HG03342 (cell line): ENCODE data around the gene GOLPH3.
"Not testable (repeated sequence)": the region's sequence is repeated elsewhere in the genome, so short reads cannot be mapped to it uniquely, and the experiment has no call there.

Source experiments
- ATAC-seq: cut with Tn5 transposase; IDR thresholded peaks from one replicate; pipeline ENCODE4 v1.9.1; 2021; ENCODE audit warnings: mild to moderate bottlenecking, moderate library complexity; ENCODE audit not compliant: unreplicated experiment

GOLPH3 gene

DNA sequence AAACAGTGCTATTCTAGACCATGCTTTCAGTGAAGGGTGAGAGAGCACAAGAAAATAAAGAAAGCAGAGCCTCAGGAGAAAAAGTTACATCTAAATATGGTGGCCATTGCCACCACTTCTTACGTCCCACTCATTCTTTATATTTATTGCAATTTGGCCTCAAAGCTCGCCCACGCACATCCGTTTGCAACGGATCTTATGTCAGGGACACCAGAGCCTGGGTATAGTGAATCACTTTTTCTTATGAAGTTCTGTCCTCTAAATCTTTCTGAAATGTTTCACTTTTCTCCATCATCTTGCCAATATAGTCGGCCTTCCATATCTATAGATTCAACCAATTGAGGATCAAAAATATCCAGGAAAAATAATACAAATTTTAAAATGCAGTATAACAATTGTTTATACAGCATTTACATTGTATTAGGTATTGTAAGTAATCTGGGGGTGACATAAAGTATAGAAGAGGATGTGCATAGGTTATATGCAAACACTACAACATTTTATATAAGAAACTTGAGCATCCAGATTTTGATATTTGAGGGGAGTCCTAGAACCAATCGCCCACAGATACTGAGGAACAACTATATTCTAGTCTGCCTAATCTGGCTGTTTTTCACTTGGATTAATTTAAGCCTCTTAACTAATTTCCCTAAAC is 35.2 kb downstream of the GOLPH3 start:
- ATAC-seq, result no peak

DNA sequence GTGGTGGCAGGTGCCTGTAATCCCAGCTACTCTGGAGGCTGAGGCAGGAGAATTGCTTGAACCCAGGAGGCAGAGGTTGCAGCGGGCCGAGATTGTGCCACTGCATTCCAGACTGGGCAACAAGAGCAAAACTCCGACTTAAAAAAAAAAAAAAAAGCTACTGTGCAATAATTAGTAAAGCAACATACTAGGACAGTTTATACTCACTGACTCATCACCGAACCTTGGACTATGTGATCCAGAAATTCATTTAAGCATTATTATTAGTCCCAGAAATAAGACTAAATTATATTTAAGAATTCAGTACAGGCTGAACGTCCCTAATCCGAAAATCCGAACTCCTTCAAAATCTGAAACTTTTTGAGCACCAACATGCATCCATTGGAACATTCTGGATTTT is 37.8 kb downstream of the GOLPH3 start:
- no peak for ATAC-seq

DNA sequence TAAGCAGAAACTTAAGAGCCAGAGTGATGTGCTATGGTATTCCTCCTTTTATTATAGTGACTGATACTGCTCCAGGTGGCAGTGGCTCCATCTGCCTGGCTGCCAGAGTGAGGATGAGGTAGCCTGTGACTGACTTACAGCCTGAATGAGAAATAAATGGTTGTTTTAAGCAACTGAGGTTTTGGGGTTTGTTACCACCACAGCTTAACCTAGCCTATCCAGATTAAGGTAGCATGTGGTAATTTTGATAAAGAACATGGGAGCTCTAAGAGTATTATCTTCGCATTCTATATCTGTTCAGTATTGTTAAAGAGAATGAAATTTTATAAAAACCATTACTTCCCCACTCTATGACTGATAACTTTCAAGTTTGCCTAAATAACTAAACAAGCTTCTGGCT is 39.0 kb downstream of the GOLPH3 start:
- ATAC-seq, result no peak

DNA sequence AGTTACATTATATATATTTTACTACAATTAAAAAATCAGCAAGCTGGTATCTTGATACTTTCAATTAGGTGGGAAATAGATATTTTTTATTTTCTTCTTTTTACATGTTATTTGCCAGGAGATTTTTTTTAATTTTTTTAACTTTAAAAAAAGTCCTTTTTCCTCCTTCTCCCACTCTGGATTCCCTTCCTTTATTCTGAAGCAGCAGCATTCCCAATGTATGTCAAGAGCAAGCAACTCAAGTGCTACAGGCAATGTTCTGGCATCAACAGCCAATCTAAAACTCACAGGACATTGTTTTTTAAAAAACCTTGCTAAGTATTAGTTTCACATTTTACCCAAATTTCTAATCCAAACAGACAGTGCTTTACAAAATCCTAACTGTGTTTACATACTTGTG is 41.4 kb downstream of the GOLPH3 start:
- no peak for ATAC-seq

DNA sequence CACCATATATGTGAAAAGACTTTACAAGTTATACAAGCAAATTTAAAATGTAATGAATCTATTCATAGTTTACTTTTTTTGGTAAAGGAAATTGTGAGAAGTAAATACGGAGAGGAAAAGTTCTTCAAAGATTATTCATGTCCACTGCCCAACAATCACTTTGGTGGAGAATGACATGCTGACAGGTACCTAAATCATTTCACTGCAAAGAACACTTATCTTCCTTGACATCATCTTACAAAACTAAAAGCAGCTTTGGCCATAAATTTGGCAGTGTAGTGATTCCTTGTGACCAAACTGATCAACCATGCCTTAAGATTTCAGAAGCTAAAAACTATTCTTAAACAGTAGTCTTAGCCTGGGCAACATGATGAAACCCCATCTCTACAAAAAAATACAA is 42.5 kb downstream of the GOLPH3 start:
- no peak for ATAC-seq

DNA sequence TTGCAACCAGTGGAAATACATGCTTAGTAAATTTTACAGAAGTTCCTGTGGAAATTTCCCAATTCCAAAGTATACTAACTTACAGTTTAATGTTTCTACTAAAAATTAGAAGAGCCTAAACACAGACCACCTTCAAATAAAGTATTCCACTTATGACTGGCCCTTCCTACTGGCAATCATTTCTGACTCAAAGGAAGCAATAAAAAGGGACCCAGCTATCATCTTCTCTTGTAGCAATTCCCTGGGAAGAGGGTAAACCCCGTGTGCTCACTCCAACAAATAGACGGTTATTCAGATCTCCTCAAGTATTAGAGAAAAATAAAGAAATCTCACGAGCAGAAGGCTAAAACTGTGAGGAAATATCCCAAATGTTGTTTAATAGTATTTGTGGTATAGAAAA is 43.3 kb downstream of the GOLPH3 start:
- ATAC-seq, result no peak

DNA sequence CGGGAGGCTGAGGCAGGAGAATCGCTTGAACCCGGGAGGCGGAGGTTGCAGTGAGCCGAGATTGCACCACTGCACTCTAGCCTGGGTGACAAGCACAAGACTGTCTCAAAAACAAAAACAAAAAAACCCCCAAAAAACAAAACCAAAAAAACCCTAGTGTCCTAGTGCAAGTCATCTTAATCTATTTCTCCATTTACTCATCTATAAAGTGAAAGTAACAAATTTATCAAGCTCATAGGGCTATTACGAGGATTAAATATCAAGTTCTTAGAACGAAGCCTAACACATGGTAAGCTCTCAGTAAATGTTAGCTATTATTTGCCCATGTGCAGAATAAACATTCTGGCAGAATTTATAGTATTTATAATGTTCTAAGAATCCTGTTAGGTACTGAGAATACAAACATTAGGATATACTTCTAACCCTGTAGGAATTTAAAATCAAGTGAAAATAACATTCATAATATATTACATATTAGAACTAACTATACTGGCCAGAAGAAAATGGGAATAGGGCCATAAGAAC is 45.0 kb downstream of the GOLPH3 start:
- no peak for ATAC-seq

DNA sequence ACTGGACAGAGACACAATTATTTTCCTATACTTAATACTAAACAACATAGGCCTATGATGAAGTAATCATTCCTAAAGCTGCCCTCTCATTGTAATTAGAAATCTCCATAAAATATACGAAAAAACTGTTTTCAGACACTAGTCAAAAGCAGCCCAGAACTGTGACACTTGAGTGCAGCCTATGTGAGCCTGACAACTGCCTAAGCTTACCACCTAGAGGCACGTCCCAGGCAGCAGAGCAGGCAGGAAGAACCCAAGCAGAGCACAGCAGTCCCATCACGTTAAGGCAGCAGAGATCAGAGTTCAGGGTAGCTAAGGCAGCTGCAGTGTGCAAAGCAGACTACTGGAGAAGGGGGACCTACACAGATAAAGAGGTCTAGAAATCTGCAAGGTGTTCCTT is 46.4 kb downstream of the GOLPH3 start:
- no peak for ATAC-seq

DNA sequence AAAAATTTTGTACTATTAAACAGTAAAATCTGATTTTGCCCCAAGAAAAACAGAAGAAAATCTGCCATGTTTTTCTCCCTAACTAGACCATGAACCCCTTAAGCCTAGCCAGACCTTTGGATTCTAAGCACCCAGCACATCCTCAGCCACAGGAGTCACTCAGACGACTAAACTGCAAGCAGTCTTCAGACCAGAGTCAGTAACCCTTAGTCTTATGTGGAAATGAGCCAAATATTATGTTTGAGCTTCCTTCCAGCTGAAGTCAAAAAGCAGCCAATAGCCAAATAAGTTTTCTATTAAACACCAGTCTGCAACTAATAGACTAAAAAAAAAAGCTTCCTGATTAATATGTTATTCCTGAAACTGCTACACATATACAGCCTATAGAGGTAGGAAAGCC is 47.4 kb downstream of the GOLPH3 start:
- ATAC-seq, result no peak

DNA sequence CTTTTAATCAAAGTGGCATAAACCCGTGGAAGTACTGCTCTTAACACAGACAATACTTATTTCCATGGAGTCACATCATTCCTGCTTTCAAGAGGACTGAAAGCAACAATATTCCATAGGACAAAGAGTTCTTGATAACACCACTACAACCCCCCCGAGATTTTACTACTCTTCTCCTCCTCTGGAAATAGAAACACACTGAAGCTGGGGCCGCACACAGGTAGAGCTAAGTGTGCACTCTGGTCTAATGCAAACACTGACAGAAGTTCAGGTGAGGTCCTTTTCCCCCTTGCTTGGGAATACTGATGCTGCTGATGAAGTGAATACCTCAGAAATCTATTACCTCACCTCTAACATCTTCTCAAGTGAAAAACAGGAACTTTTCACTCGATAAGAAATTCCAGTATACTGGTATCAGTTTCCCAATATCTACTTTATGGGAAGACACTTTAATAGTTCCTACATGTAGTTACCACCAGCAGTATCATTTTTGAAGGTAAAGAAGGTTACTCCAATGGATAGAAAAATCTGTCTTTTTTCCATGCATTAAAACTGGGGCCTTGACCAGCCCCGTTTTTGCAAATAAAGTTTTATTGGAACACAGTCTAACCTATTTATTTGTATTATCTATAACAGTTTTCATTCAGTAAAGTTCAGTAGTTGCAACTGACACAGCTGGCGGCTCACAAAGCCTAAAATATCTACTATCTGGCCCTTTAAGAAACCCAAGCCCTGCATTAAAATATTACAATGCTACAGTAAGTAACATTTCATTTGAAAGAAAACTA is 50.0 kb downstream of the GOLPH3 start:
- ATAC-seq, result no peak

DNA sequence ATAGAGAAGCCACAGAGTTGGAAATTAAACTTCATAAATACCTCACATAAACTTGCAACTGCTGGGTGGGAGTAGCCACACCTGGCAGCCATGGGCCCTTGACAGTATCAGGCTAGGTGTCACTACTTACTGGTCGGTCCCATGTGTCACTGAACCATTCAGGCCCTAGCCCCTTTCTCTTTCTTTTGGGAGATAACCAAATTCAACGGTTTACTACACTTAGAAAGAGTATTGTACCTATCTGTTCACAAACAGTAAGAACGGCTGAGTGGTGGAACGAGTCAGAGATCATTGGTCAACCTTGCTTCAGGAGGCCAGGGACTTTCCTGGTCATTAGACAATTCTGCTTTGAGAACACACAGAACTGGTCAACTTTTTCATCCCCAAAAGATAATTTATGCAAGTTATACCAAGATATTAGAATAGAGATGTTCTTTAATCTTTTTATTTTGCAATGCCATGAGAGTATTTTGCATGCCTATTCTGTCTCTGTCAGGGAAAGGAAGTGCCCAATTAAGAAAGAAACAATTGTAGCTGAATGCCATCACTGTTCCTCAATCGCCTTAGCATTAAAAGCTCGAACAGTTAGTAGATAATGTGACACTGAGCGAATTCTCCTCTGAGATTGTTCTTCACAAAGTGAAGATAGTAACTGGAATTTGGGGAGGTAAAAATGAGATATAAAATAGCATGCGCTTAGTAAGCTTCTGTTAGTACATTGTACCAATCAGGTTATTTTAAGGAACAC is 50.9 kb downstream of the GOLPH3 start:
- ATAC-seq, result no peak

DNA sequence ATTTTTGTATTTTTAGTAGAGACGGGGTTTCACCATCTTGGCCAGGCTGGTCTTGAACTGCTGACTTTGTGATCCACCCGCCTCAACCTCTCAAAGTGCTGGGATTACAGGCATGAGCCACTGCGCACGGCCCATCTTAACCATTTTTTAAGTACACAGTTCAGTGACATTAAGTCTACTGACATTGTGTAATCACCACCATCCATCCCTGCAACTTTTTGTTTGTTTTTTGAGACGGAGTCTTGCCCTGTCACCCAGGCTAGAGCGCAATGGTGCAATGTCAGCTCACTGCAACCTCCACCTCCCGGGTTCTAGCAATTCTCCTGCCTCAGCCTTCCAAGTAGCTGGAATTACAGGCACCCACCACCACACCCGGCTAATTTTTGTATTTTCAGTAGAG is 55.2 kb downstream of the GOLPH3 start:
- not testable (repeated sequence) for ATAC-seq

DNA sequence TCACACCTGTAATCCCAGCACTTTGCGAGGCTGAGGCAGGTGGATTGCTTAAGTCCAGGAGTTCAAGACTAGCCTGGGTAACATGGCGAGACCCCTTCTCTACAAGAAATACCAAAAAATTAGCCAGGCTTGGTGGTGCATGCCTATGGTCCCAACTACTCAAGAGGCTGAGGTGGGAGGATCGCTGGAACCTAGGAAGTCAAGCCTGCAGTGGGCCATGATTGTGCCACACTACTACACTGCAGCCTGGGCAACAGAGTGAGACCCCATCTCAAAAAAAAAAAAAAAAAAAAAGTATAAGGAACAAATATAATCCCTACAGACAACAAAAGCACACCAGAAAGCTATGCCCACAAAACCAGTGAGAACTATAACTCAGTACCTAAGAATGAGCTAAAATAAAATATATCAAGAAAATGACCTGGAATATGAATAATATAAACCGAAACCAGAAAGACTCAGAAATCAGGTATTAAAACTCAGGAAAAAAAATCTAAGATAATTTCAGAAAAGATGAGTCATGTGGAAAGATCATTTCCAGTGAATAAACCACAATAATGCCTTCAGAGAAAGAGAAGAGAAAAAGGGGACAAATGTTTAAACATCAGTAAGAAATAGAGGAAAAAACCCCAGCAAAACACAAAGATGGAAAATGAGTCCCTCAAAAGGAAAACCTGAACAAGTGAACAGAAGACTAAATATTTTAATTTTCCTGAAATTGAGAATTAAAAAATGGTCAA is 57.4 kb downstream of the GOLPH3 start:
- no peak for ATAC-seq

DNA sequence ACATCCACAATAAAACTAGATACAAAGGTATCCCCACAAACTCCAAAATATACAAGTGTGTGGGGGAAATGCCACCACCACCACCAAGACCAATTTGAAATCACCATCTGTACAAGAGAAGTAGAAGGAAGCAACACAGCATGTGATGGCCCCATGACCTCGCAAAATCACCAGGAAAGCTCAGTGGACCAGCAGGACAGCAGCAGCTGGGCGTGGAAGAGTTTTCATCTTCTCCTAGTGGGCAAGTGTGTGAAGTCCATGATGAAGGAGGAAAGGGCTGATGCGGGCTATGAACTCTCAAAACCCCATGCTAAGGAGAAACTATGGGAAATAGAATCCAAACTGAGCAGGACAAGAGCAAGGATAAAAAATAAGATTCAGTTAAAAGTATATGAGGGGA is 58.1 kb downstream of the GOLPH3 start:
- ATAC-seq, result no peak

DNA sequence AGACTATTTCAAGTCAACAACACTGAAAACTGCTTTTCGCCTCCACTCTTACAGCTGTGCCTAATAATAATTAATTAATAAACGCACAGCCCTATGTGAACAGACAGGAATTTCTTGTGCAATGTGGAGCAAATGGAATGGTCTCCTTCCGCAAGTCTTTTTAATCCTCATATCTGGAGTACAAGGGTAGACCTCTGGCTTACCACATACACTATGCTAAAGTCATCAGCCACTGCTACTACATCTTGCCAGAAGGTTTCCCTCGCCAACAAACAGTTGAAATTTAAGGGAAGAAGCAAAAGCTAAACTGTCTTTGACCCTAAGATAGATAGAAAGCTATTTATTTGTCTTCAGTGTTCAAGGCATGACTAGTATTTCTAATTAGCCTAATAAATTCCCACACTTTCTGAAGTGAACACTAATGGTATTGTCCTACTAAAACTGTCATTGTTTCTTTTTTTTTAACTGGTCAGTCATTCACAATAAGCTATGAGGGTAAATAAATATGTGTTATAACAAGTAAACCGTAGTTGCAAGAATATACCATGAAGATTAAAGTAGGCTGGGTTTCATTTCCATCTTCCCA is 63.9 kb downstream of the GOLPH3 start:
- no peak for ATAC-seq

DNA sequence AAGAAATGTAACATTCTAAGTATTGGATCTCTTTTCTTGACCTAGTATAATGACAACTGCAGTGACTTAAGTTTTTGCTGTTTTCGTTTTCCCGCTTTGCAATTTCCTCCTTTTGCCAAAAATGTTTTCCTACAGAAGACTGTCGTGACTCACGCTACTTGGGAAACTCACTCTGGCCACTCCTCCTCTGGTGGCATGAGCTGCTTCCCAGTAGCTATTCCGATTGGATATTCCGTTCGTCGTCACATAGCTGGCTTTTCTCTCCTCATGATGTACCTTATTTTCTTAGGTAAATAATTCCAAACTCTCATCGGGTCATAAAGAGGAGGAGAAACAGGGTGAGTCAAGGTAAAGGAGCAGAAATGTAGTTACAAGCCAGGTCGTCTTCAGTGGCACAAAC is 64.9 kb downstream of the GOLPH3 start:
- no peak for ATAC-seq

DNA sequence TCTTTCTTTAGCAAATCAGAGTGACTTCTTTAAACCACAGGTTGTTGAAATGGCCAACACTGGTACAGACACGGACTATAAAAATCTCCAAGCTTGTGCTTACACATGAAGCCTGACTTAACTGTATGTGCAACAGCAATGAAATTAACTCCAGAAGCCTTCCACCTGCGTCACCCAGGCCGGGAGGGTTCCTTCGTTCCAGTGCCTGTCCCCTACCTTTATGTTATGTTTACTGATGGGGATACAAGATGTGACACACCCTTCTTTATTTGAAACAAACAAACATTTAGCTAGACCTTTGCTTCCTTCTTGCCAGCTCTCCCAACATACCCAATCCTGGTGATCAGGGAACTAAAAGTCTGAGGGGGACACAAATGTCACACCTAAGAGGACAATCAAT is 66.0 kb downstream of the GOLPH3 start:
- no peak for ATAC-seq

DNA sequence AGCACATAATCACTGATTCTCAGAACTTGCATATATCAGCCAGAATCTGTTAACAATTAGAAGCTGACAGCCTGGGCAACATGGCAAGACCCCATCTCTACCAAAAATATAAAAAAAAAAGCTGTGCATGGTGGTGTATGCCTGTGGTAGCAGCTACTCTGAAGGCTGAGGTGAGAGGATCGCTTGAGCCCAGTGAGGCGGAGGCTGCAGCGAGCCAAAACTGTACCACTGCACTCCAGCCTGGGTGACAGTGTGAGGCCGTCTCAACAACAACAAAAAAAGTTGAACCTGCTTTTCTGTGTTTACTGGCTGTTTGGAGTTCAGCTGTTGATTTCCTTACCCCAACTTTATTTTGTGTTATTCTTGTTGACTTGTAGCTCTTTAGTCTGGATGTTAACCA is 66.8 kb downstream of the GOLPH3 start:
- ATAC-seq, result no peak

DNA sequence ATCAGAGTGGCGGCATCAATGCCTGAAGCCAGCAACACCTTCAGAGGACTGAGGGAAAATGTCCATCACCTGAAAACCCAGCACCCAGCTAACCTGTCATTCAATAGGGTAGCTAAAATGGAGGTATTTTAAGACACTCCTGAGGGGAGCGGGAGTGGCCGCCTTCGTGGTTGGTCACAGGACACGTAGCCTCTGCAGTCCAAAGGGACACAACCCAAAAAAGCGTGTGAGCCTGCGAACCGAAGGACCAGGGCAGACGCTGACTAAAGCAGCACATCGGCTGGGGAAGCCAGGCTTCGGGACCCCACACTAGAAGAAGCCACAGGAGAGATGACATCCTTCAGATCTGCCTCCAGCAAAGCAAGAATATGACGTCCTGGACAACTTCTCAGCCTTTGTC is 70.6 kb downstream of the GOLPH3 start:
- ATAC-seq, result no peak

DNA sequence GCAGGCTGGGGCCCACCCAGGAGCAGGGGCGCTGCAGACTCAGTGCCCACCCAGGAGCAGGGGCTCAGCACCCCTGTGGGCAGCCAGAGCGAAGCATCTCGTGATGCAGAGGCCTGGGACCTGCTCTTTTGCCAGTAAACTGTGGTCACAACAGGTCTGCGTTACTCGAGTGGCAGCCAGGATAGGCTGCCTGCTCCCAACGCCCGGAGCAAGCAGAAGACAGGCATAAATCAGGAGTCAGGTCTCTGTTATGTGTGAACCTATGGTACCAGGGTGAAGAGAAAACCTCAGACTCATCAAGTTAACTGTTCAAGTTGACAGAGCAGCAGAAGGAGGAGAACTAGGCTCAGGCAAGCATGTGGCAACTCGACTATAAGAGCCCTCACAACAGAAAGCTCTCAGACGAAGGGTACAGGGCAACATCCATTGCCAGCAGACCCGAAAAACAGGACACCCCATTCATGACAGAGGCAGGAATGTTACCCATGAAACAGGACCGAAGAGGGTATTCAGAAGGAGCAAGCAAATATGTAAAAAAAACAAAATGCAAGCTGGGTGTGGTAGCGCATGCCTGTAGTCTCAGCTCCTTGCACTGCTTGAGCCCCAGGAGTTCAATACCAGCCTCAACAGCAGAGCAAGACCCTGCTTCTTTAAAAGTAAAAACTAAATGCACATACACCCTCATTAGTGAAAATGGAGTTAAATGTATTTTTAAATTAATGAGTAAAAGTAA is 71.7 kb downstream of the GOLPH3 start:
- ATAC-seq, result no peak
